ENCODE measurements around the gene TIMM29. TPM values are rescaled to one million over a fixed set of nuclear protein-coding genes. Genes with fewer than 3 reads are reported as not detected.
"Not testable (repeated sequence)": the region's sequence is repeated elsewhere in the genome, so short reads cannot be mapped to it uniquely, and the experiment has no call there.

TIMM29 gene
- total RNA-seq, 4 donors from 2014 or later = 28.0 to 39.5 (median 34.1) TPM

GRCh38 chr19:10945264-10945663 is 16.7 kb downstream of the TIMM29 start:
- DNase-seq = no peak
- no peaks in the 10 kb centered on the region for H3K36me3 ChIP-seq
- H3K4me1 ChIP-seq = peaks cover 0 to 9% (median 2%) of the 10 kb centered on the region in 4 donors
- no peak overlapping the region for H3K27ac ChIP-seq
- no peaks in the 10 kb centered on the region for H3K27me3 ChIP-seq
- no peaks in the 10 kb centered on the region for H3K9me3 ChIP-seq
- H3K4me3 ChIP-seq = no peak overlapping the region
- TF ChIP-seq CTCF (IDR thresholded peaks at IDR 0.05) (no peak), POLR2A (IDR thresholded peaks at IDR 0.05) (no peak)

GRCh38 chr19:10946958-10947657 is 18.5 kb downstream of the TIMM29 start:
- Histone ChIP-seq H3K27ac (no peak overlapping the region), H3K27me3 (no peaks in the 10 kb centered on the region), H3K4me1 (peaks cover 0 to 3% (median 1%) of the 10 kb centered on the region in 4 donors), H3K9me3 (no peaks in the 10 kb centered on the region), H3K4me3 (no peak overlapping the region), H3K36me3 (no peaks in the 10 kb centered on the region)
- TF ChIP-seq POLR2A (IDR thresholded peaks at IDR 0.05) (no peak), CTCF (IDR thresholded peaks at IDR 0.05) (no peak)
- DNase-seq = no peak

- DNase-seq = peak in 2 of 3 donors; percentile 60 to 72
- Histone ChIP-seq H3K4me3 (no peak overlapping the region), H3K27me3 (no peaks in the 10 kb centered on the region), H3K9me3 (no peaks in the 10 kb centered on the region), H3K36me3 (no peaks in the 10 kb centered on the region), H3K4me1 (peaks cover 0 to 6% (median 0%) of the 10 kb centered on the region in 4 donors), H3K27ac (peak overlapping the region in 2 of 4 donors; percentile 31 to 73)
- TF ChIP-seq CTCF (IDR thresholded peaks at IDR 0.05) (no peak), POLR2A (IDR thresholded peaks at IDR 0.05) (peak in 1 of 2 donors; percentile 34)
Measured at GRCh38 chr19:10952809-10953208, 24.2 kb downstream of the TIMM29 start.

GRCh38 chr19:10959277-10959968 is 30.8 kb downstream of the TIMM29 start:
- not testable (repeated sequence) for H3K9me3 ChIP-seq, H3K27me3 ChIP-seq, DNase-seq, H3K36me3 ChIP-seq
- peaks cover 0 to 27% (median 12%) of the 10 kb centered on the region in 4 donors for H3K4me1 ChIP-seq
- peak overlapping the region in 2 of 4 donors; percentile 65 to 97 for H3K4me3 ChIP-seq
- peak overlapping the region in 3 of 4 donors; percentile 83 to 95 (median 88) for H3K27ac ChIP-seq

- H3K27ac ChIP-seq = peak within 1 kb of the TSS; percentile 88 to 96 (median 92)
- peaks cover 0 to 27% (median 12%) of the 10 kb centered on the region in 4 donors for H3K4me1 ChIP-seq
- no peaks in the 10 kb centered on the region for H3K36me3 ChIP-seq
- TF ChIP-seq CTCF (IDR thresholded peaks at IDR 0.05) (no peak), POLR2A (IDR thresholded peaks at IDR 0.05) (peak; percentile 88 to 92)
- no peaks in the 10 kb centered on the region for H3K27me3 ChIP-seq
- DNase-seq = peak; percentile 93 to 99 (median 98)
- no peaks in the 10 kb centered on the region for H3K9me3 ChIP-seq
- H3K4me3 ChIP-seq = peak within 1 kb of the TSS; percentile 65 to 97 (median 88)
Measured at GRCh38 chr19:10960314-10961072, 31.9 kb downstream of the TIMM29 start, which contains the start of gene SMARCA4. Gene SMARCA4 (plus strand): TSS chr19:10961030. CDS start chr19:10984152, 23,122 bp downstream.
